Fibroblast of skin of scalp (primary cell): Measurements from ENCODE around the gene NBPF19. TPM values are rescaled to one million over a fixed set of nuclear protein-coding genes. Genes with fewer than 3 reads are reported as not detected.
"Not testable (repeated sequence)": the region's sequence is repeated elsewhere in the genome, so short reads cannot be mapped to it uniquely, and the experiment has no call there.

Experiments used
- DNase-seq: peaks from one replicate; pipeline ENCODE4 v3.0.0-alpha.2; 2013
- polyA plus RNA-seq, 2 experiments: library from polyadenylated mRNA; unstranded; fragments of 120-200 nt; gene quantifications; one replicate each; pipeline ENCODE4 v1.2.1, GENCODE V29; 2013; ENCODE audit not compliant: insufficient read length in 2 of 2

Gene NBPF19
- 6.4 TPM for polyA plus RNA-seq (2013, experiment 1 of 2; ENCODE audit: insufficient read length)
- 6.3 TPM for polyA plus RNA-seq (2013, experiment 2 of 2; ENCODE audit: insufficient read length)

GRCh38 chr1:149474745-149475144, at the start of gene NBPF19:
TSS of gene NBPF19 (plus strand) at chr1:149475045. CDS start at chr1:149475933, 888 bp downstream.
- not testable (repeated sequence) for DNase-seq

GRCh38 chr1:149428317-149428716, 46.5 kb upstream of the NBPF19 start:
- DNase-seq = not testable (repeated sequence)

- peak; percentile 79 for DNase-seq
Observed at GRCh38 chr1:149445451-149445850, 29.4 kb upstream of the NBPF19 start.

- not testable (repeated sequence) for DNase-seq
Observed at GRCh38 chr1:149452196-149452595, 22.6 kb upstream of the NBPF19 start.

- not testable (repeated sequence) for DNase-seq
Observed at GRCh38 chr1:149452652-149453051, 22.2 kb upstream of the NBPF19 start.

GRCh38 chr1:149558350-149558825, 83.5 kb downstream of the NBPF19 start:
- peak; percentile 26 for DNase-seq

- not testable (repeated sequence) for DNase-seq
Observed at GRCh38 chr1:149561806-149562205, 87.0 kb downstream of the NBPF19 start.

GRCh38 chr1:149565485-149565884, 90.6 kb downstream of the NBPF19 start:
- not testable (repeated sequence) for DNase-seq

GRCh38 chr1:149572763-149573162, 97.9 kb downstream of the NBPF19 start:
- not testable (repeated sequence) for DNase-seq

- DNase-seq = not testable (repeated sequence)
Observed at GRCh38 chr1:149585592-149585991, 110.7 kb downstream of the NBPF19 start.
